Activated naive CD8-positive, alpha-beta T cell treated with anti-CD3 and anti-CD28 coated beads, Interleukin-2, amount 50 U/mL, for 24 hours (primary cell): Measurements from ENCODE around the gene MAT2B.
"Not testable (repeated sequence)": the region's sequence is repeated elsewhere in the genome, so short reads cannot be mapped to it uniquely, and the experiment has no call there.

Source experiments
- ATAC-seq: fragments of 150-1000 bp; cut with Tn5 transposase; one replicate; pipeline ENCODE4 v1.10.0; 2021
- DNase-seq: peaks from one replicate; pipeline ENCODE4 v3.0.0; 2021
- H3K27ac Mint-ChIP-seq: one replicate; pipeline ENCODE4 v1.8.0; 2021; ENCODE audit warnings: mild to moderate bottlenecking, mixed read lengths
- H3K27me3 Mint-ChIP-seq: one replicate; pipeline ENCODE4 v1.8.0; 2021; ENCODE audit warnings: mixed read lengths
- H3K36me3 Mint-ChIP-seq: one replicate; pipeline ENCODE4 v1.8.0; 2021; ENCODE audit warnings: low read depth, mixed read lengths
- H3K4me1 Mint-ChIP-seq: one replicate; pipeline ENCODE4 v1.8.0; 2021; ENCODE audit warnings: mixed read lengths
- H3K4me3 Mint-ChIP-seq: one replicate; pipeline ENCODE4 v1.8.0; 2021; ENCODE audit warnings: mild to moderate bottlenecking, moderate library complexity, mixed read lengths
- H3K9me3 Mint-ChIP-seq: one replicate; pipeline ENCODE4 v1.8.0; 2021; ENCODE audit warnings: mixed read lengths

Gene MAT2B

GRCh38 chr5:163525096-163525495 is 19.7 kb downstream of the MAT2B start:
- DNase-seq (no peak), ATAC-seq (no peak)
- Mint-ChIP-seq H3K27ac (peak overlapping the region; percentile 49), H3K4me1 (peaks cover 12% of the 10 kb centered on the region), H3K9me3 (peaks cover 6% of the 10 kb centered on the region), H3K27me3 (no peaks in the 10 kb centered on the region), H3K4me3 (no peak overlapping the region), H3K36me3 (peaks cover 14% of the 10 kb centered on the region)

DNA sequence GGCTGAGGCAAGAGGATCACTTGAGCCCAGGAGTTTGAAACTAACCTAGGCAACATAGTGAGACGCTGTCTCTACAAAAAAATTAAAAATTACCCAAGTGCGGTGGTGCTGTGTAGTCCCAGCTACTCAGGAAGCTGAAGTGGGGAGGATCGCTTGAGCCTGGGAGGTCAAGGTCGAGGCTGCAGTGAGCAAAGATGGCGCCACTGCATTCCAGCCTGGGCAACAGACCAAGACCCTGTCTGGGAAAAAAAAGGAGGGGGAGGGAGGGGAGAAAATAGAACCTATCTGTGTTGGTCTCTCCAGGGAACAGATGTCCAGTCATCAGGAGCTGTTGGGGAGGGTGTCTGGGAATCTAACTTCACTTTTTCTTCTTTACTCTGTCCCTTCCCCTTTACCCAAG is 24.3 kb downstream of the MAT2B start:
- Mint-ChIP-seq H3K36me3 (peaks cover 1% of the 10 kb centered on the region), H3K27me3 (peaks cover 5% of the 10 kb centered on the region)

GRCh38 chr5:163531272-163531671 is 25.9 kb downstream of the MAT2B start:
- no peak overlapping the region for H3K27ac Mint-ChIP-seq
- peaks cover 8% of the 10 kb centered on the region for H3K27me3 Mint-ChIP-seq
- H3K9me3 Mint-ChIP-seq, result no peaks in the 10 kb centered on the region
- H3K36me3 Mint-ChIP-seq, result no peaks in the 10 kb centered on the region
- H3K4me1 Mint-ChIP-seq, result peaks cover 3% of the 10 kb centered on the region
- ATAC-seq (no peak), DNase-seq (no peak)
- no peak overlapping the region for H3K4me3 Mint-ChIP-seq

More for the DNA sequence above, 24.3 kb downstream of the MAT2B start:
- DNase-seq (no peak), ATAC-seq (no peak)
- Mint-ChIP-seq H3K27ac (no peak overlapping the region), H3K4me3 (no peak overlapping the region), H3K9me3 (peaks cover 4% of the 10 kb centered on the region), H3K4me1 (peaks cover 9% of the 10 kb centered on the region)

- Mint-ChIP-seq H3K4me1 (peaks cover 3% of the 10 kb centered on the region), H3K4me3 (no peak overlapping the region), H3K27me3 (peaks cover 16% of the 10 kb centered on the region), H3K36me3 (no peaks in the 10 kb centered on the region), H3K27ac (no peak overlapping the region), H3K9me3 (peaks cover 8% of the 10 kb centered on the region)
- no peak for ATAC-seq
- DNase-seq, result no peak
These were observed 27.0 kb downstream of the MAT2B start for GRCh38 chr5:163532171-163533084.

- no peak for ATAC-seq
These were observed 27.8 kb downstream of the MAT2B start for GRCh38 chr5:163533223-163533622.

GRCh38 chr5:163534492-163535094 is 29.2 kb downstream of the MAT2B start:
- no peak overlapping the region for H3K27ac Mint-ChIP-seq
- ATAC-seq (no peak), DNase-seq (no peak)
- H3K9me3 Mint-ChIP-seq, result peaks cover 8% of the 10 kb centered on the region
- peaks cover 3% of the 10 kb centered on the region for H3K4me1 Mint-ChIP-seq
- H3K27me3 Mint-ChIP-seq, result peaks cover 22% of the 10 kb centered on the region
- no peaks in the 10 kb centered on the region for H3K36me3 Mint-ChIP-seq
- no peak overlapping the region for H3K4me3 Mint-ChIP-seq

More at GRCh38 chr5:163533223-163533622, 27.8 kb downstream of the MAT2B start:
- no peaks in the 10 kb centered on the region for H3K36me3 Mint-ChIP-seq
- peaks cover 16% of the 10 kb centered on the region for H3K27me3 Mint-ChIP-seq
- no peak for DNase-seq
- no peak overlapping the region for H3K4me3 Mint-ChIP-seq
- no peak overlapping the region for H3K27ac Mint-ChIP-seq
- peaks cover 3% of the 10 kb centered on the region for H3K4me1 Mint-ChIP-seq
- H3K9me3 Mint-ChIP-seq, result peaks cover 8% of the 10 kb centered on the region

- Mint-ChIP-seq H3K27me3 (peaks cover 22% of the 10 kb centered on the region), H3K36me3 (no peaks in the 10 kb centered on the region), H3K27ac (no peak overlapping the region), H3K4me3 (no peak overlapping the region), H3K9me3 (peaks cover 8% of the 10 kb centered on the region), H3K4me1 (peaks cover 3% of the 10 kb centered on the region)
- no peak for ATAC-seq
- DNase-seq, result no peak
These were observed 29.9 kb downstream of the MAT2B start for GRCh38 chr5:163535290-163535689.

DNA sequence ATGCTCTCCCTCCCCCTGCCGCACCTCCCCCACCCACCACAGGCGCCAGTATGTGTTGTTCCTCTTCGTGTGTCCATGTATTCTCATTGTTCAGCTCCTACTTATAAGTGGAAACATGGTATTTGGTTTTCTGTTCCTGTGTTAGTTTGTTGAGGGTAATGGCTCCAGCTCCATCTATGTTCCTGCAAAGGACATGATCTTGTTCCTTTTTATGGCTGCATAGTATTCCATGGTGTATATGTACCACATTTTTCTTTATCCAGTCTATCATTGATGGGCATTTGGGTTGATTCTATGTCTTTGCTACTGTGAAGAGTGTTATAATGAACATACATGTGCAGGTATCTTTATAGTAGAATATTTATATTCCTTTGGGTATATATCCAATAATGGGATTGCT is 31.0 kb downstream of the MAT2B start:
- not testable (repeated sequence) for DNase-seq, H3K36me3 Mint-ChIP-seq, ATAC-seq, H3K9me3 Mint-ChIP-seq, H3K27ac Mint-ChIP-seq, H3K4me1 Mint-ChIP-seq, H3K4me3 Mint-ChIP-seq
- H3K27me3 Mint-ChIP-seq, result peaks cover 22% of the 10 kb centered on the region

- Mint-ChIP-seq H3K4me3 (no peak overlapping the region), H3K27ac (no peak overlapping the region), H3K36me3 (no peaks in the 10 kb centered on the region), H3K4me1 (no peaks in the 10 kb centered on the region), H3K27me3 (peaks cover 15% of the 10 kb centered on the region), H3K9me3 (peaks cover 8% of the 10 kb centered on the region)
- DNase-seq (no peak), ATAC-seq (no peak)
These were observed 35.3 kb downstream of the MAT2B start for GRCh38 chr5:163540696-163541095.

- Mint-ChIP-seq H3K4me1 (no peaks in the 10 kb centered on the region), H3K9me3 (no peaks in the 10 kb centered on the region)
These were observed 37.4 kb downstream of the MAT2B start for GRCh38 chr5:163542771-163543170.

GRCh38 chr5:163544041-163544440 is 38.6 kb downstream of the MAT2B start:
- Mint-ChIP-seq H3K27ac (no peak overlapping the region), H3K4me1 (peaks cover 1% of the 10 kb centered on the region), H3K36me3 (no peaks in the 10 kb centered on the region), H3K27me3 (peaks cover 6% of the 10 kb centered on the region), H3K9me3 (no peaks in the 10 kb centered on the region), H3K4me3 (no peak overlapping the region)
- DNase-seq (no peak), ATAC-seq (no peak)

More at GRCh38 chr5:163542771-163543170, 37.4 kb downstream of the MAT2B start:
- H3K27ac Mint-ChIP-seq, result no peak overlapping the region
- no peak for ATAC-seq
- no peaks in the 10 kb centered on the region for H3K36me3 Mint-ChIP-seq
- DNase-seq, result no peak
- H3K27me3 Mint-ChIP-seq, result peaks cover 9% of the 10 kb centered on the region
- H3K4me3 Mint-ChIP-seq, result no peak overlapping the region

- peaks cover 4% of the 10 kb centered on the region for H3K27me3 Mint-ChIP-seq
- no peak overlapping the region for H3K27ac Mint-ChIP-seq
- DNase-seq (no peak), ATAC-seq (no peak)
- no peaks in the 10 kb centered on the region for H3K36me3 Mint-ChIP-seq
- no peak overlapping the region for H3K4me3 Mint-ChIP-seq
- H3K9me3 Mint-ChIP-seq, result no peaks in the 10 kb centered on the region
- peaks cover 1% of the 10 kb centered on the region for H3K4me1 Mint-ChIP-seq
These were observed 39.4 kb downstream of the MAT2B start for GRCh38 chr5:163544836-163545235.

DNA sequence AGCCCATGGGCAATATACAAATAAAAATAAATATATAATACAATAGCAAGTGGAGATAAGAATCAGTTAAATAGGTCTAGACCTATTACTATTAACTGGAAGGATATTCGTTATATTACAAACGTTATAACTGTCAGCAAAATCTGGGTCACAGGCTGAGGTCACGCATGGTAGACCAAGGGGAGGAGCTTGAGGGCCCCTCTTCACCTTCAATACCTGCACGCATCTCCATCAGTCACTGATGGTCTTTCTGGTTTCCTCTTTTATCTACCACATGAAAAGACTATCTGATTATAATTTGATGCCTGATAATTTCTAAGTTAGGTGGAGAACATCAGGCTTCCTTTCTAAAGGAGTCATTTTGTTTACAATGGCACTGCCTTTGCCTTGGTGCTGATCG is 43.2 kb downstream of the MAT2B start:
- H3K27me3 Mint-ChIP-seq, result peaks cover 8% of the 10 kb centered on the region
- no peak overlapping the region for H3K4me3 Mint-ChIP-seq
- H3K36me3 Mint-ChIP-seq, result no peaks in the 10 kb centered on the region
- DNase-seq (no peak), ATAC-seq (no peak)
- H3K9me3 Mint-ChIP-seq, result no peaks in the 10 kb centered on the region
- H3K27ac Mint-ChIP-seq, result no peak overlapping the region
- H3K4me1 Mint-ChIP-seq, result peaks cover 1% of the 10 kb centered on the region

GRCh38 chr5:163551156-163551555 is 45.7 kb downstream of the MAT2B start:
- Mint-ChIP-seq H3K4me1 (peaks cover 1% of the 10 kb centered on the region), H3K4me3 (no peak overlapping the region), H3K27ac (no peak overlapping the region), H3K36me3 (no peaks in the 10 kb centered on the region), H3K9me3 (no peaks in the 10 kb centered on the region), H3K27me3 (peaks cover 18% of the 10 kb centered on the region)
- ATAC-seq (no peak), DNase-seq (no peak)

DNA sequence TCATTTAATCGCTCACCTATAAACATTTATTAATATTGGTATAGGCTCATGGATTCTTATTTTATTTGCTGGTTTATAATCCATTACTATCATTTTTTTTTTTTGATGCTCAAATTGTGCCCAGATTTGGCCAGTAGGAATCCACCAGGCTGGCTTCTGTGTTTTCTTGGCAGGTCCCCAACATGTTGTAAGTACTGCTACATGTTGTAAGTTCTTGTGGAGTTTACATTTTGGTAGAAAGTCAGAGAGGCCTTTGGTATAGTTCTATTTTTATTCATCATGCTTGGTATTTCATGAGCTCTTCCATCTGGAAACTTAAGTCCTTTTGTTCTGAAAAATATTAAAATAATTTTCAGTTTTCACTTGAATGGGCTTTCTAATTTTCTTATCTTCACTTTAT is 47.1 kb downstream of the MAT2B start:
- H3K4me3 Mint-ChIP-seq, result no peak overlapping the region

More for the DNA sequence above, 47.1 kb downstream of the MAT2B start:
- Mint-ChIP-seq H3K4me1 (peaks cover 1% of the 10 kb centered on the region), H3K9me3 (no peaks in the 10 kb centered on the region), H3K27ac (no peak overlapping the region), H3K36me3 (no peaks in the 10 kb centered on the region), H3K27me3 (peaks cover 18% of the 10 kb centered on the region)
- ATAC-seq, result no peak
- DNase-seq, result no peak
